ENCODE measurements around the gene TMEM214.

DNA sequence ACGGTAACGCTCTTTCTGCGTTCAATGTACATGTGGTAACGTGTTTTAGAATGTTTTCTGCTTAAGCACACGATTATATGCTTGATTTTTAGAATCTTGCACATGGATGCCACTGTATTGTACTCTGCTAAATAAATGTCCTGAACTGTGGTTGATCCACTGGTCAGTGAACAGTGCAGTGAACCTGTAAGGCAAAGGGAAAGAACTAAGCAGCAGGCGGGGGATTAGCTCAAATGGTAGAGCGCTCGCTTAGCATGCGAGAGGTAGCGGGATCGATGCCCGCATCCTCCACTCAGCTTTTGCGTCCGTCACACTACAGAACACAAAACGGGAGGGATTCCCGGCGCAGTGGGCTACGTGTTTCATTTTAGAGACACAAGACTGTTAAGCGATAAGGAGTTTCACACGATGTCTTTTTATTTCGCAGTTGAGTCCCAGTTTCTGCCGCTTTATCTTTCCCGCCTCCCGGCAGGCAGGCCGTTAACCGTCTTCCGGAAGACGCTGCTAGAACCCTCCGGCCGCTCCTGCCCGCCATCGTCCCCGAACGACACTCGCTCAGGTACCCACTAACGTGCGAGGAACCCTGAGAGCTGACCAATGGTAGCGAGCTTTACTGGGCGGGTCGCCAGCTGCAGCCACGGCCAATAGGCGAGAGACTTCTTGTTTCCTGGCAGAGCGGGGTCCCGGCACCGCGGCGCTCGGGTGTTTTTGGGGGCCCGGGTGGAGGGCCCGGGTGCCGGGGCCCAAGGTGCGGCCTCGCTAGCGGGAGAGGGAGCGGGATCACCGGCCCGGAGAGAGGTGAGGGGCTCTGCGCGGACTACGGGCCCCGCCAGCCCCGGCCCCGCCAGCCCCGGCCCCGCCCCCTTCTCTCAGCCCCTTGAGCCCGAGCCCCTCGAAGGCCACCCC is 18.5 kb downstream of the TMEM214 start, which contains the start of gene AGBL5:
- TF ChIP-seq, protein P1, sequence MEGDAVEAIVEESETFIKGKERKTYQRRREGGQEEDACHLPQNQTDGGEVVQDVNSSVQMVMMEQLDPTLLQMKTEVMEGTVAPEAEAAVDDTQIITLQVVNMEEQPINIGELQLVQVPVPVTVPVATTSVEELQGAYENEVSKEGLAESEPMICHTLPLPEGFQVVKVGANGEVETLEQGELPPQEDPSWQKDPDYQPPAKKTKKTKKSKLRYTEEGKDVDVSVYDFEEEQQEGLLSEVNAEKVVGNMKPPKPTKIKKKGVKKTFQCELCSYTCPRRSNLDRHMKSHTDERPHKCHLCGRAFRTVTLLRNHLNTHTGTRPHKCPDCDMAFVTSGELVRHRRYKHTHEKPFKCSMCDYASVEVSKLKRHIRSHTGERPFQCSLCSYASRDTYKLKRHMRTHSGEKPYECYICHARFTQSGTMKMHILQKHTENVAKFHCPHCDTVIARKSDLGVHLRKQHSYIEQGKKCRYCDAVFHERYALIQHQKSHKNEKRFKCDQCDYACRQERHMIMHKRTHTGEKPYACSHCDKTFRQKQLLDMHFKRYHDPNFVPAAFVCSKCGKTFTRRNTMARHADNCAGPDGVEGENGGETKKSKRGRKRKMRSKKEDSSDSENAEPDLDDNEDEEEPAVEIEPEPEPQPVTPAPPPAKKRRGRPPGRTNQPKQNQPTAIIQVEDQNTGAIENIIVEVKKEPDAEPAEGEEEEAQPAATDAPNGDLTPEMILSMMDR (conservative IDR thresholded peaks at IDR 0.05 in 1 of 2, IDR thresholded peaks at IDR 0.05 in 1 of 2; ENCODE audit: extremely low read depth in 1 of 2, insufficient read depth in 1 of 2, low read depth in 1 of 2, low read length in 2 of 2): no peak
- TF ChIP-seq EZH2 (IDR thresholded peaks at IDR 0.05; ENCODE audit: borderline replicate concordance, low read length): no peak
